Endothelial cell (in vitro differentiated cells): ENCODE data around the gene PPIA. TPM values are rescaled to one million over a fixed set of nuclear protein-coding genes. Genes with fewer than 3 reads are reported as not detected.

Source experiments
- DNase-seq: peaks from one replicate; pipeline ENCODE4 v3.0.0; 2021; ENCODE audit warnings: low spot score
- H3K27ac Mint-ChIP-seq: one replicate; pipeline ENCODE4 v1.8.0; 2021; ENCODE audit warnings: mixed read lengths, inconsistent platforms; ENCODE audit not compliant: unreplicated experiment
- H3K27me3 Mint-ChIP-seq: one replicate; pipeline ENCODE4 v1.8.0; 2021; ENCODE audit warnings: mild to moderate bottlenecking, moderate library complexity, mixed read lengths, inconsistent platforms; ENCODE audit not compliant: unreplicated experiment
- H3K36me3 Mint-ChIP-seq: one replicate; pipeline ENCODE4 v1.8.0; 2021; ENCODE audit warnings: mild to moderate bottlenecking, low read depth, mixed read lengths, inconsistent platforms; ENCODE audit not compliant: unreplicated experiment
- H3K4me1 Mint-ChIP-seq: one replicate; pipeline ENCODE4 v1.8.0; 2021; ENCODE audit warnings: mild to moderate bottlenecking, mixed read lengths, inconsistent platforms; ENCODE audit not compliant: unreplicated experiment
- H3K4me3 Mint-ChIP-seq: one replicate; pipeline ENCODE4 v1.8.0; 2021; ENCODE audit warnings: mild to moderate bottlenecking, mixed read lengths, inconsistent platforms; ENCODE audit not compliant: unreplicated experiment
- H3K9me3 Mint-ChIP-seq: one replicate; pipeline ENCODE4 v1.8.0; 2021; ENCODE audit warnings: mixed read lengths, inconsistent platforms; ENCODE audit not compliant: unreplicated experiment
- CTCF ChIP-seq: fragments of 200-600 bp; sonication (generic); IDR thresholded peaks from one replicate; pipeline ENCODE4 v1.5.0; 2021; ENCODE audit warnings: antibody characterized with exemption; ENCODE audit not compliant: unreplicated experiment
- total RNA-seq: library from RNA; stranded (reverse); fragmentation: NEBNext Ultra II Directional; extraction: Animal tissue kit (Norgen Biotek cat#: 25700); gene quantifications from one replicate; pipeline ENCODE4 v1.2.1, GENCODE V29; 2021; ENCODE audit not compliant: unreplicated experiment

The PPIA gene
- total RNA-seq, 1 donor from 2014 or later = 1,721 TPM

GRCh38 chr7:44849259-44849884, 52.9 kb downstream of the PPIA start:
- Mint-ChIP-seq H3K4me1 (peaks cover 15% of the 10 kb centered on the region), H3K27me3 (peaks cover 3% of the 10 kb centered on the region), H3K4me3 (peak overlapping the region; percentile 94), H3K9me3 (no peaks in the 10 kb centered on the region), H3K36me3 (peaks cover 3% of the 10 kb centered on the region), H3K27ac (peak overlapping the region; percentile 88)
- no peak for TF ChIP-seq CTCF
- DNase-seq = no peak

- Mint-ChIP-seq H3K36me3 (peaks cover 3% of the 10 kb centered on the region), H3K4me1 (peaks cover 13% of the 10 kb centered on the region), H3K27me3 (peaks cover 3% of the 10 kb centered on the region), H3K4me3 (no peak overlapping the region), H3K9me3 (no peaks in the 10 kb centered on the region), H3K27ac (no peak overlapping the region)
- no peak for DNase-seq
- TF ChIP-seq CTCF = no peak
Measured at GRCh38 chr7:44849885-44850544, 53.5 kb downstream of the PPIA start.

- Mint-ChIP-seq H3K36me3 (no peaks in the 10 kb centered on the region), H3K4me3 (no peak overlapping the region), H3K27ac (no peak overlapping the region), H3K9me3 (no peaks in the 10 kb centered on the region), H3K4me1 (no peaks in the 10 kb centered on the region), H3K27me3 (no peaks in the 10 kb centered on the region)
- no peak for TF ChIP-seq CTCF
- DNase-seq = no peak
Measured at GRCh38 chr7:44852590-44852989, 56.1 kb downstream of the PPIA start.

Other genes starting within 250 kb of the PPIA start
- 71.6 TPM for gene DDX56, start 222.8 kb upstream of the PPIA start, total RNA-seq
- 79.4 TPM for gene TMED4, start 214.4 kb upstream of the PPIA start, total RNA-seq
- gene OGDH, start 190.1 kb upstream of the PPIA start, total RNA-seq = 67.1 TPM
- gene ZMIZ2, start 47.8 kb upstream of the PPIA start, total RNA-seq = 70.9 TPM
- gene H2AZ2, start 51.4 kb downstream of the PPIA start, total RNA-seq = 157 TPM
- 25.7 TPM for gene PURB, start 88.8 kb downstream of the PPIA start, total RNA-seq
- 0.13 TPM for gene MYO1G, start 182.3 kb downstream of the PPIA start, total RNA-seq
- 59.8 TPM for gene CCM2, start 203.5 kb downstream of the PPIA start, total RNA-seq